SK-N-SH (cell line): ENCODE results near the gene ZCCHC17. TPM values are rescaled to one million over a fixed set of nuclear protein-coding genes. Genes with fewer than 3 reads are reported as not detected.

Experiments used
- CTCF ChIA-PET: fragments of 300-600, 350-600 bp; formaldehyde crosslinking; extraction: SDS; loops from one replicate; lab custom pipeline; 2021; lab: Yijun Ruan, JAX
- POLR2A ChIA-PET: fragments of 350-600 bp; sonication (Branson Sonifier 250); formaldehyde crosslinking; extraction: SDS; loops from one replicate; lab custom pipeline; 2020; ENCODE audit warnings: antibody characterized with exemption, inconsistent platforms; lab: Yijun Ruan, JAX
- DNase-seq: peaks from one replicate; pipeline ENCODE4 v3.0.0; 2012
- H2AFZ ChIP-seq: fragments of 200-600 bp; sonication (generic); 2 replicates; pipeline ENCODE4 v1.8.1; 2016; ENCODE audit warnings: antibody characterized with exemption, mild to moderate bottlenecking, low read depth
- H3F3A ChIP-seq: fragments of 200-600 bp; sonication (generic); replicated peaks from 2 replicates; pipeline ENCODE3; 2016; ENCODE audit warnings: antibody characterized with exemption, mild to moderate bottlenecking; ENCODE audit not compliant: insufficient read depth
- H3K27ac ChIP-seq, 2 experiments: fragments of 200-500 bp in 1 of 2; fragments of 200-600 bp in 1 of 2; sonication (Bioruptor generic) in 1 of 2; sonication (generic), shearing (Covaris generic) in 1 of 2; 2 replicates each; pipeline versions ENCODE4 v1.5.1 to v1.6.1; 2014 to 2016; ENCODE audit warnings: low read depth in 2 of 2, inconsistent platforms in 1 of 2, low read length in 1 of 2, mild to moderate bottlenecking in 1 of 2, mixed read lengths in 1 of 2
- H3K27me3 ChIP-seq: fragments of 200-600 bp; sonication (generic), shearing (Covaris generic); 2 replicates; pipeline ENCODE4 v1.6.1; 2016; ENCODE audit warnings: mixed run types; ENCODE audit not compliant: insufficient read depth
- H3K36me3 ChIP-seq, 2 experiments: fragments of 200-500 bp in 1 of 2; fragments of 200-600 bp in 1 of 2; sonication (Bioruptor generic) in 1 of 2; sonication (generic) in 1 of 2; replicated peaks in 1 of 2; 2 replicates each; pipeline versions ENCODE3 to v1.5.1; 2014 to 2016; ENCODE audit warnings: low read length in 1 of 2, mild to moderate bottlenecking in 1 of 2; ENCODE audit not compliant: insufficient read depth in 2 of 2, control insufficient read depth in 1 of 2
- H3K4me1 ChIP-seq, 2 experiments: fragments of 200-500 bp in 1 of 2; fragments of 200-600 bp in 1 of 2; sonication (Bioruptor generic) in 1 of 2; sonication (generic), shearing (Covaris generic) in 1 of 2; 2 replicates each; pipeline versions ENCODE4 v1.5.1 to v1.6.1; 2014 to 2016; ENCODE audit warnings: low read depth in 1 of 2, low read length in 1 of 2, mixed run types in 1 of 2; ENCODE audit not compliant: insufficient read depth in 2 of 2, control insufficient read depth in 1 of 2
- H3K4me2 ChIP-seq: fragments of 200-600 bp; sonication (generic), shearing (Covaris generic); 2 replicates; pipeline ENCODE4 v1.6.1; 2017; ENCODE audit warnings: mixed run types
- H3K4me3 ChIP-seq, 2 experiments: fragments of 200-500 bp in 1 of 2; fragments of 200-600 bp in 1 of 2; sonication (Bioruptor generic) in 1 of 2; sonication (generic), shearing (Covaris generic) in 1 of 2; 2 replicates each; pipeline versions ENCODE4 v1.5.1 to v1.8.1; 2014 to 2016; ENCODE audit warnings: low read depth in 2 of 2, inconsistent platforms in 1 of 2, low read length in 1 of 2, mild to moderate bottlenecking in 1 of 2, mixed read lengths in 1 of 2, moderate library complexity in 1 of 2
- H3K79me2 ChIP-seq: fragments of 200-600 bp; sonication (generic); 2 replicates; pipeline ENCODE4 v1.8.1; 2017; ENCODE audit warnings: mild to moderate bottlenecking; ENCODE audit not compliant: insufficient read depth
- H3K9ac ChIP-seq: fragments of 200-600 bp; sonication (generic); 2 replicates; pipeline ENCODE4 v1.6.1; 2017; ENCODE audit warnings: mixed run types
- H3K9me2 ChIP-seq: fragments of 200-600 bp; sonication (generic); 2 replicates; pipeline ENCODE4 v1.6.1; 2017; ENCODE audit warnings: mixed run types
- H3K9me3 ChIP-seq: fragments of 200-600 bp; sonication (generic); 2 replicates; pipeline ENCODE4 v1.6.1; 2017; ENCODE audit warnings: mixed run types, mild to moderate bottlenecking, moderate library complexity
- H4K20me1 ChIP-seq: fragments of 200-600 bp; sonication (generic); 2 replicates; pipeline ENCODE4 v1.6.1; 2017; ENCODE audit warnings: mild to moderate bottlenecking, mixed run types; ENCODE audit not compliant: insufficient read depth
- EP300 ChIP-seq, 2 experiments: IDR thresholded peaks; 2 replicates each; pipeline versions ENCODE4 v1.4.0 to v1.6.1; 2012; ENCODE audit warnings: borderline replicate concordance in 1 of 2, low read depth in 1 of 2, low read length in 1 of 2
- MXI1 ChIP-seq: IDR thresholded peaks from 2 replicates; pipeline ENCODE4 v1.6.1; 2012; ENCODE audit warnings: mild to moderate bottlenecking, low read depth, low read length, improper control_type of control experiment
- NFIC ChIP-seq: IDR thresholded peaks from 2 replicates; pipeline ENCODE4 v1.4.0; 2012; ENCODE audit warnings: borderline replicate concordance
- RAD21 ChIP-seq: IDR thresholded peaks from 2 replicates; pipeline ENCODE4 v1.6.1; 2012; ENCODE audit warnings: mild to moderate bottlenecking, low read length
- RCOR1 ChIP-seq: fragments of 150-350 bp; IDR thresholded peaks from 2 replicates; pipeline ENCODE4 v1.6.1; 2017; ENCODE audit warnings: antibody characterized with exemption, low read length
- TAF1 ChIP-seq: IDR thresholded peaks from 2 replicates; pipeline ENCODE4 v1.6.1; 2012; ENCODE audit warnings: low read depth, mild to moderate bottlenecking, low read length, moderate library complexity, borderline replicate concordance
- TCF12 ChIP-seq: IDR thresholded peaks from 2 replicates; pipeline ENCODE4 v1.4.0; 2012
- TEAD4 ChIP-seq: IDR thresholded peaks from 2 replicates; pipeline ENCODE4 v1.4.0; 2012; ENCODE audit warnings: mild to moderate bottlenecking, borderline replicate concordance; ENCODE audit not compliant: insufficient read depth
- USF2 ChIP-seq: fragments of 150-350 bp; IDR thresholded peaks from 2 replicates; pipeline ENCODE4 v1.6.1; 2017; ENCODE audit warnings: antibody characterized with exemption, low read length, low read depth, borderline replicate concordance
- polyA plus RNA-seq, 3 experiments: library from polyadenylated mRNA; depleted of rRNA; stranded (reverse); fragments of >200 nt; gene quantifications; 2 replicates each; pipeline ENCODE4 v1.2.3, GENCODE V29; 2012
- TF ChIP-seq, protein P1 (sequence below): IDR thresholded peaks from 2 replicates; pipeline ENCODE4 v1.4.0; 2012; ENCODE audit warnings: low read depth, borderline replicate concordance
- TF ChIP-seq, protein P2 (sequence below): IDR thresholded peaks from 2 replicates; pipeline ENCODE4; 2012

ZCCHC17 gene
- polyA plus RNA-seq, 1 of the 3 experiments (the other 2 are of a cell fraction): 25.8 TPM

- TF ChIP-seq, protein P1, sequence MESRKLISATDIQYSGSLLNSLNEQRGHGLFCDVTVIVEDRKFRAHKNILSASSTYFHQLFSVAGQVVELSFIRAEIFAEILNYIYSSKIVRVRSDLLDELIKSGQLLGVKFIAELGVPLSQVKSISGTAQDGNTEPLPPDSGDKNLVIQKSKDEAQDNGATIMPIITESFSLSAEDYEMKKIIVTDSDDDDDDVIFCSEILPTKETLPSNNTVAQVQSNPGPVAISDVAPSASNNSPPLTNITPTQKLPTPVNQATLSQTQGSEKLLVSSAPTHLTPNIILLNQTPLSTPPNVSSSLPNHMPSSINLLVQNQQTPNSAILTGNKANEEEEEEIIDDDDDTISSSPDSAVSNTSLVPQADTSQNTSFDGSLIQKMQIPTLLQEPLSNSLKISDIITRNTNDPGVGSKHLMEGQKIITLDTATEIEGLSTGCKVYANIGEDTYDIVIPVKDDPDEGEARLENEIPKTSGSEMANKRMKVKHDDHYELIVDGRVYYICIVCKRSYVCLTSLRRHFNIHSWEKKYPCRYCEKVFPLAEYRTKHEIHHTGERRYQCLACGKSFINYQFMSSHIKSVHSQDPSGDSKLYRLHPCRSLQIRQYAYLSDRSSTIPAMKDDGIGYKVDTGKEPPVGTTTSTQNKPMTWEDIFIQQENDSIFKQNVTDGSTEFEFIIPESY: no peak
- no peak for TF ChIP-seq TCF12
- TF ChIP-seq EP300 (IDR thresholded peaks at IDR 0.05; ENCODE audit: borderline replicate concordance in 1 of 2, low read depth in 1 of 2, low read length in 1 of 2): no peak
- TF ChIP-seq RCOR1: no peak
- TF ChIP-seq NFIC: no peak
- no peak for TF ChIP-seq TAF1
- no peak for TF ChIP-seq TEAD4
- no peak for TF ChIP-seq MXI1
These were observed 80.6 kb downstream of the ZCCHC17 start (continued) for GRCh38 chr1:31377364-31377863.

- ChIA-PET POLR2A (no interaction called here), CTCF (interaction anchor here (12.3 kb wide), 1 partner anchor 195 kb away, joined by 88 read pairs; no protein-coding TSS in a partner anchor)
These were observed 81.2 kb downstream of the ZCCHC17 start for GRCh38 chr1:31378001-31378400.

More at GRCh38 chr1:31378001-31378400, 81.2 kb downstream of the ZCCHC17 start:
- Histone ChIP-seq H3K4me3 (no peak overlapping the region), H3K4me2 (no peak overlapping the region), H3K9me3 (no peaks in the 10 kb centered on the region), H3K9ac (no peak overlapping the region), H3K36me3 (no peaks in the 10 kb centered on the region), H3K9me2 (no peaks in the 10 kb centered on the region), H3K27me3 (no peaks in the 10 kb centered on the region), H3K27ac (no peak overlapping the region), H3K79me2 (no peaks in the 10 kb centered on the region)
- no peak for DNase-seq
- TF ChIP-seq NFIC (no peak), RAD21 (no peak), USF2 (no peak)
- TF ChIP-seq, protein P2, sequence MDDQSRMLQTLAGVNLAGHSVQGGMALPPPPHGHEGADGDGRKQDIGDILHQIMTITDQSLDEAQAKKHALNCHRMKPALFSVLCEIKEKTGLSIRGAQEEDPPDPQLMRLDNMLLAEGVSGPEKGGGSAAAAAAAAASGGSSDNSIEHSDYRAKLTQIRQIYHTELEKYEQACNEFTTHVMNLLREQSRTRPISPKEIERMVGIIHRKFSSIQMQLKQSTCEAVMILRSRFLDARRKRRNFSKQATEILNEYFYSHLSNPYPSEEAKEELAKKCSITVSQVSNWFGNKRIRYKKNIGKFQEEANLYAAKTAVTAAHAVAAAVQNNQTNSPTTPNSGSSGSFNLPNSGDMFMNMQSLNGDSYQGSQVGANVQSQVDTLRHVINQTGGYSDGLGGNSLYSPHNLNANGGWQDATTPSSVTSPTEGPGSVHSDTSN: no peak
- TF ChIP-seq, all 33 proteins: peak for 0
- no peak overlapping the region for H2AFZ ChIP-seq
- peaks cover 0 to 37% of the 10 kb centered on the region in 2 experiments; a peak in 1 of 4 replicates for H3K4me1 ChIP-seq
- H3F3A ChIP-seq: no peaks in the 10 kb centered on the region
- no peaks in the 10 kb centered on the region for H4K20me1 ChIP-seq
